ENCODE measurements around the gene KLF11. TPM values are rescaled to one million over a fixed set of nuclear protein-coding genes. Genes with fewer than 3 reads are reported as not detected.
"Not testable (repeated sequence)": the region's sequence is repeated elsewhere in the genome, so short reads cannot be mapped to it uniquely, and the experiment has no call there.

The KLF11 gene
- polyA plus RNA-seq, 3 donors from 2014 or later: 10.5 to 18.8 (median 11.7) TPM

DNA sequence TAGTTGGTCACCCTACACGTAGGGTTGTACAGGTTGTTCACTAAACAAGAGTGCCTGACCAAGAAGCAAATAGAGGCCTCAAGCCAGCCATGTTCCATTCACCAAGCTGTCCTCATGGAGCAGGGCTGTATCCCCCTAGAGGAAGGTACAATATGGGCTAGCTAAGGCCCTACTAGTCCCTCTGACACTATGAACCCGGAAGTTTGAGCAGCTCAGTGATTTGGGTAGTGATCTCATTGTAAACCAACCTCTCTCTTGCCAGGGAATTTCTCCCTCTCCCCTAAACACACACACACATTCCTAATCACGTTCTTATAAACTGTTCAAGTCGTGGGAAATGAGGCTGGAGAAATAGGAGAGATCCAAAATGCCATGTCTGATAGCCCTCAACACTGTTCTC, 43.6 kb downstream of the KLF11 start:
- Mint-ChIP-seq H3K4me3 (no peak overlapping the region), H3K36me3 (peaks cover 0 to 9% (median 0%) of the 10 kb centered on the region in 3 donors), H3K27me3 (ENCODE audit: low read depth in 3 of 3) (peaks cover 8 to 26% (median 23%) of the 10 kb centered on the region in 3 donors), H3K9me3 (peaks cover 0 to 3% (median 2%) of the 10 kb centered on the region in 6 donors), H3K4me1 (peaks cover 4 to 7% of the 10 kb centered on the region in 2 donors), H3K27ac (no peak overlapping the region)
- DNase-seq: no peak

DNA sequence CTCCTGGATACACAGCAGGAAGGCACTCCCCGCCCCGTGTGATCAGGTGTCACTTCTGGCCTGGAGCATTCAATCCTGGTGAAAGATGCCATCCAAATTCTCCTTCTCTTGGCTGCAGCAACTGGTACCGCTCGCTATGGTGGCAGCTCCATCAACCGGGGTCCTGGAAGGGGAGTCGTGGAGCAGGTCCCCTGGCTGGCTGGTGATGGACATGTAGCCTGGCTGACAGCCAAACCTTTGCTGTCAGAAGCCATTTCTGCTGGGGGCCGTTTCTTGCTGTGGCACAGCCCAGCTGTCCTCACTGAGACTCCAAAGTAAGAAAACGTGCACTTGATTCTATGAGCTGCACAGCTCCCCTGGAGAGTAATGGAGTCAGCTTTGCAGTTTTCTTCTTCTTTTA, 44.0 kb downstream of the KLF11 start:
- H3K36me3 Mint-ChIP-seq: peaks cover 0 to 9% (median 0%) of the 10 kb centered on the region in 3 donors
- H3K27me3 Mint-ChIP-seq (ENCODE audit: low read depth in 3 of 3): peaks cover 7 to 30% (median 23%) of the 10 kb centered on the region in 3 donors
- H3K27ac Mint-ChIP-seq: no peak overlapping the region
- DNase-seq: no peak
- H3K4me3 Mint-ChIP-seq: no peak overlapping the region
- H3K4me1 Mint-ChIP-seq: peaks cover 6 to 11% of the 10 kb centered on the region in 2 donors
- H3K9me3 Mint-ChIP-seq: peaks cover 0 to 7% (median 2%) of the 10 kb centered on the region in 6 donors

DNA sequence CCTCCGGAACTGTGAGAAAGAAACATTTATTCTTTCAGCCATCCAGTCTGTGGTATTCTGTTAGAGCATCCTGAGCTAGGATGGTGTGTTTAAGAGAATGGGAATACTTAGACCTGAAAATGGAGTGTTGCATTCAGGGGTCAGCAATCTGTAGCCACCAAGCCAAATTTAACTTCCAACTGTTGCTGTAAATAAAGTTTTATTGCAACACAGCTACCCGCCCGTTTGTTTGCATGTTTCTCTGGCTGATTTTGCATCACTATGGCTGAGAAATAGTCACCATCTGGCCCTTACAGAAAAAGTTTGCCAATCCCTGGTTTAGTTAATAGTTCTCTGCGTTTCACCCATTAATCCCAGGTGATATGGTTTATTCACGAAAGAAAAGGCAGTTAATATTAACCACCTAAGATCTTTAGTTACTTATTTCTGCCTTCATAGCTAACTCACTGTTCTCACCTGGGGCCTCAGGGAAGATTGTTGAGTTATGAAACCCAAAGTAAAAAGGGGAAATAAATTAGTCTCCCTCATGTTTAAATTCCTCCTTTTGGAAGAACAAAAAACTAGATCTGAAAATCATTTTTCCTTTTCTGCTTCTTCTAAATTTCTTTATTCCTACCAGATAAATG, 46.3 kb downstream of the KLF11 start:
- Mint-ChIP-seq H3K4me3 (no peak overlapping the region), H3K27me3 (ENCODE audit: low read depth in 3 of 3) (peaks cover 1 to 15% (median 9%) of the 10 kb centered on the region in 3 donors), H3K27ac (no peak overlapping the region), H3K9me3 (peaks cover 0 to 10% (median 2%) of the 10 kb centered on the region in 6 donors), H3K4me1 (peaks cover 6 to 11% of the 10 kb centered on the region in 2 donors), H3K36me3 (peaks cover 0 to 3% (median 0%) of the 10 kb centered on the region in 3 donors)
- no peak for DNase-seq

DNA sequence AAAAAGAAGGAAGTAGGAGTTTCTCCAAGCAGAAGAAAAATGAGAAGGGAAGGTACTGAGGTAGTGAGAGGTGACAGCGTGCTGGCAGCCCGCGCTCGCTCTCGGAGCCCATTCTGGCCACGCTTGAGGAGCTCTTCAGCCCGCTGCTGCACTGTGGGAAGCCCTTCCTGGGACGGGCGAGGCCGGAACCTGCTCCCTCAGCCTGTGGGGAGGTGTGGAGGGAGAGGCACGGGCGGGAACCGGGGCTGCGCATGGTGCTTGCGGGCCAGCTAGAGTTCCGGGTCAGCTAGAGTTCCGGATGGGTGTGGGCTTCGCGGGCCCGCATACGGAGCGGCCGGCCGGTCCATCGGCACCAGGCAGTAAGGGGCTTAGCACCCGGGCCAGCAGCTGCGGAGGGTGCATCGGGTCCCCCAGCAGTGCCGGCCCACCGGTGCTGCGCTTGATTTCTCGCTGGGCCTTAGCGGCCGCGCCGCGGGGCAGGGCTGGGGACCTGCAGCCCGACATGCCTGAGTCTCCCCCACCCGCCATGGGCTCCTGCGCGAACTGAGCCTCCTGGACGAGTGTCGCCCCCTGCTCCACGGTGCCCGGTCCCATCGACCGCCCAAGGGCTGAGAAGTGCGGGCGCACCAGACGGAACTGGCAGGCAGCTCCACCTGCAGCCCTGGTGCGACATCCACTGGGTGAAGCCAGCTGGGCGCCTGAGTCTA, 48.0 kb downstream of the KLF11 start:
- Mint-ChIP-seq H3K4me1 (peaks cover 6 to 11% of the 10 kb centered on the region in 2 donors), H3K27ac (peak overlapping the region in 4 of 6 donors; percentile 7 to 62 (median 46)), H3K36me3 (no peaks in the 10 kb centered on the region), H3K27me3 (ENCODE audit: low read depth in 3 of 3) (peaks cover 1 to 17% (median 5%) of the 10 kb centered on the region in 3 donors), H3K9me3 (peaks cover 0 to 10% (median under 1%) of the 10 kb centered on the region in 6 donors), H3K4me3 (peak overlapping the region; percentile 81 to 91 (median 82))
- DNase-seq: peak; percentile 18 to 31 (median 31)

DNA sequence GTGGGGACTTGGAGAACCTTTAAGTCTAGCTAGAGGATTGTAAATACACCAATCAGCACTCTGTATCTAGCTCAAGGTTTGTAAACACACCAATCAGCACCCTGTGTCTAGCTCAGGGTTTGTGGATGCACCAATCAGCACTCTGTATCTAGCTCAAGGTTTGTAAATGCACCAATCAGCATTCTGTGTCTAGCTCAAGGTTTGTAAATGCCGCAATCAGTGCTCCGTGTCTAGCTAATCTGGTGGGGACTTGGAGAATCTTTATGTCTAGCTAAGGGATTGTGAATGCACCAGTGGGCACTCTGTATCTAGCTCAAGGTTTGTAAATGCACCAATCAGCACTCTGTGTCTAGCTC, 48.5 kb downstream of the KLF11 start:
- not testable (repeated sequence) for H3K27ac Mint-ChIP-seq, H3K36me3 Mint-ChIP-seq, DNase-seq, H3K9me3 Mint-ChIP-seq
- Mint-ChIP-seq H3K4me1 (peaks cover 6 to 11% of the 10 kb centered on the region in 2 donors), H3K27me3 (ENCODE audit: low read depth in 3 of 3) (peaks cover 1 to 17% (median 5%) of the 10 kb centered on the region in 3 donors), H3K4me3 (peak overlapping the region; percentile 51 to 81 (median 68))

DNA sequence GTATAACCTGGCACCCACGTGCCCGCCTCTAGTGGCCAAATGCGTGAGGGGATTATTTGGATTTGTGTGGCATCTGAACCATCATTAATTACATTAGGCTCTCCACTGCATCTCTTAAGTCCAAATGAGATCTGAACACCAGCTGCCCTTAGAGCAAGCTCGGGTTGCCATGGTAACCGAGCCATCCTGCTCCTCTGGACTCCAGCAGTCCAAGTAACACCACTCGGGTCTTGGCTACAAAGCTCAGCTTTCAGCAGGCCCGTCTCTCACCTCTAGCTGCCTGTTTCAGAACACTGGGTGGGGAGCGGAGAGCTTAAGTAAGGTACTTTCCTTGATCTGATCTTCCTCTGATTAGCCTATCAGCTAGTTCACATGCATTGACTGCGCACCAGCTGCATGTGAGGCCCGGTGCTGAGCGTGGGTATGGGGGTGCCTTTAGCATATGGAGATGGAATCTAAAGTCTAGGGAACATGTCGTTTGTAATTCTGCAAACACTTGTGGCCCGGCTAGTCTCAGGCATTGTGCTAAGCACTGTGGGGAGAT, 51.0 kb downstream of the KLF11 start:
- no peak overlapping the region for H3K27ac Mint-ChIP-seq
- no peaks in the 10 kb centered on the region for H3K36me3 Mint-ChIP-seq
- H3K27me3 Mint-ChIP-seq (ENCODE audit: low read depth in 3 of 3): peaks cover 0 to 22% (median 5%) of the 10 kb centered on the region in 3 donors
- no peak for DNase-seq
- peaks cover 6 to 11% of the 10 kb centered on the region in 2 donors for H3K4me1 Mint-ChIP-seq
- no peak overlapping the region for H3K4me3 Mint-ChIP-seq
- peaks cover 0 to 10% (median under 1%) of the 10 kb centered on the region in 6 donors for H3K9me3 Mint-ChIP-seq

DNA sequence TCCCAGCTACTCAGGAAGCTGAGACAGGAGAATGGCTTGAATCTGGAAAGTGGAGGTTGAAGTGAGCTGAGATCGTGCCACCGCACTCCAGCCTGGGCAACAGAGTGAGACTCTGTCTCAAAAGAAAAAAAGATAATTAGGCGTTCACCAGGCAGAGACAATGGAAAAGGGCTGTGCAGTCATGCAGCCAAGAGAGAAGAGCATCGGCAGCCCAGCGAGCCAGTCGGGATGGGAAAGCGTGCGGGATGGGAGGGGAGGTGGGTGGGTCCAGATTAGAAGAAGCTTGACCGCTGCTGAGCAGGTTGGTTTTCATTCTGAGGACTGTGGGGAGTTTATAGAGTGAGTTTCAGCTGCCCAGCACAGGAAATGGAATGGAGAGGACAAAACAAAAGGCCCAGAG, 51.8 kb downstream of the KLF11 start:
- Mint-ChIP-seq H3K9me3 (peaks cover 0 to 10% (median under 1%) of the 10 kb centered on the region in 6 donors), H3K4me1 (peaks cover 6 to 11% of the 10 kb centered on the region in 2 donors), H3K4me3 (no peak overlapping the region), H3K27ac (no peak overlapping the region), H3K36me3 (no peaks in the 10 kb centered on the region), H3K27me3 (ENCODE audit: low read depth in 3 of 3) (peaks cover 0 to 22% (median 5%) of the 10 kb centered on the region in 3 donors)
- no peak for DNase-seq

DNA sequence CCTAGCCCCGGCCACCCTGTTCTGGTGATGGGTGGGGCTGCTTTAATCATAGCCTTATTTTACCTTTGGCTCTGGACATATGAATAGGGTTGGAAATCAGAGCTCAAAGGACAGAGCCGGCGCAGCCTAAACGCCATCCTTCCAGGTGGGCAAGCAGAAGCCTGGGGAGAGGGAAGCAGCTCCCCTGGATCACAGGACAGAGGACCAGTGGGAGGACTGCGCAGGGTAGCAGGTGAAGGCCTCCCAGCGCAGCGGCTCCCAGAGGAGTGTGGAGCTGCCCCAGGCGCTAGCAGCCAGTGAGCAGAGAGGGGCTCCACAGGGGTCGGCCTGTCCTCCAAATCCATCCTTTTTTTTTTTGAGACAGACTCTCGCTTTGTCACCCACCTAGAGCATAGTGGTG, 53.3 kb downstream of the KLF11 start:
- DNase-seq: no peak
- H3K36me3 Mint-ChIP-seq: no peaks in the 10 kb centered on the region
- H3K9me3 Mint-ChIP-seq: peaks cover 0 to 10% (median 0%) of the 10 kb centered on the region in 6 donors
- no peak overlapping the region for H3K27ac Mint-ChIP-seq
- H3K27me3 Mint-ChIP-seq (ENCODE audit: low read depth in 3 of 3): peaks cover 0 to 17% (median 0%) of the 10 kb centered on the region in 3 donors
- H3K4me3 Mint-ChIP-seq: no peak overlapping the region
- H3K4me1 Mint-ChIP-seq: peaks cover 2 to 6% of the 10 kb centered on the region in 2 donors

DNA sequence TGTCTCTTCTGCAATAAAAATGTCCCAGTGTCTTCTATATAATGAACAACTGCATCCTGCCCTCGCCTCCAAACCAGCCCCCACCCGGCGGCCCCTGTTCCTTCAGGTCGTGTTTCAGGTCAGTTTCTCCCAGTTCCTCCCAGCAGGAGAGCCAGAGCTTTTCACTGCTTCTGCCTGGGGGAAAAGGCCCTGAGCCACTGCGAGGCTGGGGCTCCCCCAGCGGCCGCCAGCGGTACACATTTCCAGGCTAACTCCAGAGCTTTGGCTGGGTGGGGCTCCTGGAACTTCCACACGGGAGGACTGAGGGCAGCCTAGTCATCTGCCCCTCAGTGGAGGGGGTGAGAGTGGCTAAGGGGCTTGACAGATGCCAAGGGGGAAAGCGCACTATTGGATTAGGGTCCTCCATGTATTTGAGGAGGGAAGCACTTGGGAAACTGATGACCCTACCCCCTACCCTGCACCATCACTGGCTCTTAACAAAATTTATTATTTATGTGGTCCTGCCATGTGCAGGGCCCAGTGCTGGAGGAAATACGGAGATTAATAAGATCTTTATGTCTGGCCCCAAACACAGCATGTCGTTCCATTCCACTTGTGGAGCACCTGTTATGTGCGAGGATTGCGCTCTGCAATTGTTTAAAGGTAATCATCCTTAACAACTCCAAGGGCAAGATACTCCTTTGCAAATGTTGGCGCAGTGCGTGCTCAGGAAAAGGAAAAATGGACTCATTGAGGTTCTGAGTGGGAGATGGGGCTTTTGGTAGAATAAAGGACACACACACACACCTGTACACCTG, 54.2 kb downstream of the KLF11 start:
- Mint-ChIP-seq H3K4me3 (no peak overlapping the region), H3K9me3 (peaks cover 0 to 2% (median 0%) of the 10 kb centered on the region in 6 donors), H3K27ac (no peak overlapping the region), H3K27me3 (ENCODE audit: low read depth in 3 of 3) (peaks cover 0 to 11% (median 0%) of the 10 kb centered on the region in 3 donors), H3K4me1 (no peaks in the 10 kb centered on the region), H3K36me3 (no peaks in the 10 kb centered on the region)
- peak in 2 of 3 donors; percentile 23 to 27 for DNase-seq

DNA sequence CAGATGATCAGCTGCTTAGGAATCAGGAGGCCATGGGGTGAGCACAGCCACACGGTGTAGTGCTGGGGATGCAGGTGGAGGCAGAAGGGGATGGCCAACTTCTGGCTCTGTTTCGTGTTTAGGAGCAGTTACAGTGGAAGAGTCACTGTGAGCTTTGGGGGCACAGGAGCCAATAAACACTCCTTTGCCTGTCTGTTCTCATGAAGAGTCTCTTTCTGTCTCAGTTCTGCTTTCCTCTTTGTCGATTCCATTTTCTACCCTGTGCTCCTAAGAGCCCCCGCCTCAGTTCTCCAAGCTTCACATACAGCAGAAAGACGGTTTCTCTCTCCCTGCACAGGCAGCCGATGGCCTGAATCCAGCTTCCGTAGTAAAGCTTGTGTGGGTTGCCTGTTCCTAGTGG, 58.1 kb downstream of the KLF11 start:
- H3K9me3 Mint-ChIP-seq: no peaks in the 10 kb centered on the region
- H3K36me3 Mint-ChIP-seq: peaks cover 0 to 5% (median 0%) of the 10 kb centered on the region in 3 donors
- DNase-seq: no peak
- H3K27ac Mint-ChIP-seq: no peak overlapping the region
- H3K27me3 Mint-ChIP-seq (ENCODE audit: low read depth in 3 of 3): peaks cover 0 to 5% (median 0%) of the 10 kb centered on the region in 3 donors
- H3K4me3 Mint-ChIP-seq: no peak overlapping the region
- H3K4me1 Mint-ChIP-seq: no peaks in the 10 kb centered on the region

DNA sequence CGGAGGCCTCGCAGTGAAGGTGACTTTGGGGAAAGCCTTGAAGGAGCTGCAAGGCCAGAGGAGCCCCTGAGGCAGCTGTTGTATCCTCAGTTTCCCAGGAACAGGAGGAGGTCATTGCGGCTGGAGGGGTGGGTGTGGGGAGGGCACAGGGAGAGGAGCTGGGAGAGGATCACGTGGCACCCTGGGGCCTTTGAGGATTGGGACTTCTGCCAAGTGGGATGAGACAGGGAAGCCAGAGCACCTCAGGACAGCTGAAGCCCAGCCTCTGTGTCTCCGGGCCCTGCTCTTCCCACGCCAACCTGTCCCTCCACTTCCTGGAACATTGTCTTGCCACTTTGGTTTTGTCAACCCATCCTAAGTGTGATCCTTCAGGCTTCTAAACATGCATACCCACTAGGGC, 59.8 kb downstream of the KLF11 start:
- Mint-ChIP-seq H3K4me3 (no peak overlapping the region), H3K4me1 (no peaks in the 10 kb centered on the region), H3K27me3 (ENCODE audit: low read depth in 3 of 3) (no peaks in the 10 kb centered on the region), H3K36me3 (peaks cover 4 to 13% (median 6%) of the 10 kb centered on the region in 3 donors), H3K9me3 (peaks cover 0 to 6% (median 0%) of the 10 kb centered on the region in 6 donors), H3K27ac (no peak overlapping the region)
- DNase-seq: no peak
